Activated CD4-positive, alpha-beta T cell treated with anti-CD3 and anti-CD28 coated beads for 1 hour (primary cell): Measurements from ENCODE around the gene TRPM2.
"Not testable (repeated sequence)": the region's sequence is repeated elsewhere in the genome, so short reads cannot be mapped to it uniquely, and the experiment has no call there.

Experiments used
- DNase-seq: peaks from one replicate; pipeline ENCODE4 v3.0.0-alpha.2; 2020

Gene TRPM2

DNA sequence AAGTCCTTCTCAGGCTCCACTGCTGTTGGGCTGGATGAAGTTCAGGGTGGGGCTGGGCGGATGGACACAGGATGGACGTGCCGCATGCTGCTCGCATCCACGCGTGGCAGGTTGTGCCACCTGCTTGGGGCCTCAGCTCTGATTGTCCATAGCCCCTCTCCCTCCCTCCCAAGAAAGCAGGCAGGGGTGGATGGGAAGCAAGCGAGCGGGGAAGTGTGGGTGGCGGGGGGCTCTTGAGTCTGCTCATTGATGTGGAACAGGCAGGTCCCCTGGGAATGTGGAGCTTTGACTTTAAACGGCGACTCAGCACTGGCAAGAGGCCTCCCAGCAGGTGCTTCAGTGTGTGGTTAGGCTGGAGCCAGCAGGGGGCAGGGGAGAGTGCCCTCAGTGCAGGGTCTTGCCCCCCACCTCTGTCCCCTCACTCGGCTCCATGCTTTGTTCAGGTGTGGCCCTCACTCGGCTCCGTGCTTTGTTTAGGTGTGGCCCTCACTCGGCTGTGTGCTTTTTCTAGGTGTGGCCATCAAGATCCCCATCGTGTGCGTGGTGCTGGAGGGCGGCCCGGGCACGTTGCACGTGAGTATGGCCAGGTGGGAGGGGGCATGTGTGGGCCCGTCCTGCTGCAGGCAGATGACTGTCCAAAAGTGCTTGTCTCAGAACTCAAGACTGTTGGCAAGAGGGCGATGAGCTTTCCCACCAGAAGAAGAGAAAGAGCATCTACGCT, 23.9 kb downstream of the TRPM2 start:
- no peak for DNase-seq

DNA sequence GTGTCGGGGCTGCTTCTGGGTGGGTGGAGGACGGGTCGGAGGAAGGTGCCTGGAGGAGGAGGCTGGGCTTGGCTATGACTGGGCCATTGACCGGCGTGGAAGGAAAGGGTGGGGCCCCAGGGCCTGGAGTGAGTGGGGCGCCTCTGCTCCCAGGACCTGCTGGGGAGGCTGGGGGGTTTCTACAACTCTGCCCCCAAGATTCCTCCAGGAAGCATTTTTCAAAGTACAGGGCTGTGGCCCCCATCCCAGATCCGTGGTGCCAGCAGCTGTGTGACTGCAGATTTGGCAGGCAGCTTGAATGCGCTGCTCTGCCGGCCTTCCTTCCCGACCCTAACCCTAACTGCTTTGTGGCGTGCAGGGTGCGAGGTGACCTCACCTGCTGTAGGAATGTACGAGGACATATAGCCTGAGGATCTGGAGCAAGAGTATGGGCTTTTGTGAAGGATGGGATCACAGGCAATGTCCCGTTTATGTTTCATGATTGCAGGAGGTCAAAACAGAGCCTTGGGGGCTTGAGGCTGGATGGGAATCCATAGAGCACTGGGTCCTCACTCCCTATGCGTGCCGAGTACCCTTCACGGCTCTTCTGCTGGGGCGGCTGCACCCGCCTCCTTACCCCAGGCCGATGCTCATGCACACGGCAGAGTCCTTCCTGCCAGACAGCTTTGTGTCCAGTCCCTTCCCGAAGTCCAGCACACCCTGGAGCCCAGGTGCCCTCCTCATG, 24.7 kb downstream of the TRPM2 start:
- no peak for DNase-seq

DNA sequence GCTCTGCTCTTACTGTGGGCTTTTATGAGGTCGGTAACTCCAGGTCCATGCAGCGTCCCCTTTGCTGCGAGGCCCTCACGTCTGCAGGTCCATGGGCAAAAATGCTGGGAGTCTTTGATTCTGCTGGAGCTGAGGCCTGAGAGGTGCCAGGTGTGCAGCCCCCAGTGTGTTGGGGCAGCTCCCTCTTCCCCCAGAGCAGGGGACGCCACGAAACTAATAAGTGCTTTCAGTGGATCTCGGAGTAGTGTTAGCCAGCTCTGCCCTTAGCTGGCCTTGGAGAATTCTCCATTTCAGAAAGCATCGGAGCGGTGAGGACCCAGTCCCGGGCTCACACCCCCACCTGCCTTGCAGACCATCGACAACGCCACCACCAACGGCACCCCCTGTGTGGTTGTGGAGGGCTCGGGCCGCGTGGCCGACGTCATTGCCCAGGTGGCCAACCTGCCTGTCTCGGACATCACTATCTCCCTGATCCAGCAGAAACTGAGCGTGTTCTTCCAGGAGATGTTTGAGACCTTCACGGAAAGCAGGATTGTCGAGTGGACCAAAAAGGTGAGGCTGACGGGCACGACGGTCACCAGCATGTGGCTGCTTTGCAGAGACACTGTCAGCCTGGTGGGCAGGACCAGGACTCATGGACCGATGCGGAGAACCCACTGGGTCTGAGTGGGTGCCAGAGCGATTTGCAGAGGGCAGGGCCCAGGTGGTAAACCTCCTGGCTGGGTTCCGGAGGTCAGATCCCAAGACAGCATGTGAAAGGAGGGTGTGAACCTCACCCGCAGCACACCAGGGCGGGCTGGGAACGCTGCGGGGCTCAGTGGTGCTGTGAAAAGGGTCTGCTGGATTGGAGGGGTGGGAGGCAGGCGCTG, 25.5 kb downstream of the TRPM2 start:
- no peak for DNase-seq

DNA sequence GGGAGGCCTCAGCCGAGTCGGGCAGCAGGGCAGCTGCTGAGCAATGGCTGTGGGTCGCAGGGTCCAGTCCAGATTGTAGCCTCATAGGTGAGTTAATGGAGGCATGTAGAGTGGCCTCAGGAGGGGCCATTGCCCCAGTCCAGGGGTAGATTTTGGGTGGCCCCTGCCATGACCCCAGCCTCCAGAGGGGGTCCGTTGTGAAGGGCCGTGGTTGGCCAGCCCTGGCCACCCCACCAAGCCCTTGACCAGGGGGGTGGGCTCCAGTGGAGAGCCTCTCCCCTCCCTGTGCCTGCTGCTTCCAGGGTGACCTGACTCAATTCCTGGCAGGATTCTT, 26.1 kb downstream of the TRPM2 start:
- no peak for DNase-seq

DNA sequence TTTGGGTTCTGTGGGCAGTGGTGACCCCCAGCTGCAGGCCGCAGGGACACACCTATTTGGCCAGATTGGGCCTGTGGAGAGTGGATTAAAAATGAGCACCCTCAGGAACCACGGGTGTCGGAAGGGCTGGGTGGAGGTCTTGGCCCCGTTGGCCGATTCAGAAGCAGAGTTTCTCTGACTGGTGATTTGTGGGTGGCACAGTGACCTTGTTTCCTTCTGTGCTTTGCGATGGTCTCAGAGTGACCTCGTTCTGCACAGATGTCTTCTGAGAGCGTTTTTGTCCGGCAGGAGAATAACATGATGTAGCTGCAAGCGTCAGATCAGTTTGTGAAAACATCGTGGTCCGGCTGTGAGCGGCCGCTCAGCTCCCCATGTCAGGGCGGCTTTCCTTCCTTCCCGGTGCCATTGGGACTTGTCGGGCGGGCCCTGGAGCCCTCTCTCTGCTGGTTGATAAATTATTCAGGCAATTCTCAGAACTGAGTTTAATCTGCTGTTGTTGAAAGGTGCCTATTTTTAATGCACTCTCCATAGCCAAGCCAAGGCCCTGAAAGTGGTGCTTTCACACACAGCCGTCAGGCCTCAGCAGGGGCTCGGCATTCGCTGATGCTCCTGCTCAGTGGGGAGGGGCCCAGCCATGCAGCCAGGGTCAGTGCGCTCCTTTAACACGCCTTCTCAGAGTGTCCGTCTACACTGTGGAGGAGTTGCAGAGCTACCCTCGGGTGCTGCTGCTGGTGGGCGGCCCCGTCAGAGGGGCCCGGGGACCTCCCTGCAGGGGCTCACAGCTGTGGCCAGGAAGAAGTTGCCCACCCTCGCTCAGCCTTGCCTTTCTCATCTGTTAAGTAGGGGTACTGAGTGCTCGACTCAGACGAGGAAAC, 26.8 kb downstream of the TRPM2 start:
- no peak for DNase-seq

DNA sequence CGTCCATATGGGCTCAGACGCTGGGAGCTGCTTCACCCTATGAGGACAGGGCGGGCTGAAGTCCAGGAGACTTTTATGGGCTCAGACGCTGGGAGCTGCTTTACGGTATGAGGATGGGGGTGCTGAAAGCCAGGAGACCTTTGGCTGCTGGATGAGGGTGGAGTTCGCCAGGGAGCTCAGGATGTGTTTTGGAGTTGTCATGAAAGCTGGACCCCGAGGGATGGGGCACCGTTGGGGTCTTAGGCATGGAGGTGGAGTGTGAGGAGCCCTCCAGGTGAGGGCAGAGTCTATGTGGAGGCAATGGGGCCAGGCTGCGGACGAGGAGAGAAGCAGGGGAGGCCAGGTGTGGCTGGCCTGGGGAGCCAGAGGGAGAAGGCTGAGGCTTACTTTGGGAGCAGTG, 27.5 kb downstream of the TRPM2 start:
- DNase-seq = no peak

DNA sequence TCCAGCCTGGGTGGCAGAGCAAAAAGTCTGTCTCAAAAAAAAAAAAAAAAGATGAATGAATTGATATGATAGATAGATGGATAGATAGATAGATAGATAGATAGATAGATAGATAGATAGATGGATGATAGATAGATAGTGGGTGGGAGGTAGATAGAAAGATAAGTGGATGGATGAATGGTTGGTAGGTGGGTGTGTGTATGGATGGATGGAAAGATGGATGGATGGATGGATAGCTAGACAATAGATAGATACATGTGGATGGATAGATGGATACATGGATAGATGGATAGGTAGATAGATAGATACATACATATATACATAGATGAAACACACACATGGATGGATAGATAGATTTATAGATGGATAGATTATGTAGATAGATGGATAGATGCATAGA, 28.5 kb downstream of the TRPM2 start:
- DNase-seq = no peak

DNA sequence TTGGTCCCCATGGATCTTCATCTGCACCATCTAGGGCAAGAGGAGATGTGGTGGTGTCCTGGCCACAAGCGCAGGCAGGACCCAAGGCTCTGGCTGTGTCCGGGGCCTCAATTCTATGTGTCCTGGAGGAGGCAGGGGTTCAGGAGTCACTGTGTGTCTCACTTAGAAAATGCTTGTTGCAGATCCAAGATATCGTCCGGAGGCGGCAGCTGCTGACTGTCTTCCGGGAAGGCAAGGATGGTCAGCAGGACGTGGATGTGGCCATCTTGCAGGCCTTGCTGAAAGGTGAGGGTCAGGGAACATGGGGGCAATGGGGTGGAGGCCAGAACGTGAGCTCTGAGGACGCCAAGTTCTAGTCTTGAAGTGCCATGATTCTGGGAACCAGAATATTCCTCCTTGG, 29.1 kb downstream of the TRPM2 start:
- no peak for DNase-seq

DNA sequence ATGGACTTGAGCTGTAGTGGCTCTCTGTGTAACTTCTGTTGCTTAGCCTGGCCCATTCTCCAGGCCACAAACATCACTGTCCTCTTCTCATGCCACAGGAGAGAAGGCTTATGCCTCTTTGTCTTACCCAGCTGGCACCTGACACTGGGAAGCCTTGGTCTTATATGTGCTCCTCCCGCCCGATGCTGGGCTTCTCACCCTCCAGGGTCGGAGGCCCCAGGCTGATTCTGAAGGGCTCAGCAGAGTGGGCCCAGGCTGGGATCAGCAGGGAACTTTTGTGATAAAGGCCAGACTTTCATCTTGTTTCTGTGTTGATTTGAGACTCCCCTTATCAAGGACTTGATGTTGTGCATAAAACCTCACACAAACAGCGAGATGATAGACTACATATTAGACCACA, 29.8 kb downstream of the TRPM2 start:
- DNase-seq = no peak

DNA sequence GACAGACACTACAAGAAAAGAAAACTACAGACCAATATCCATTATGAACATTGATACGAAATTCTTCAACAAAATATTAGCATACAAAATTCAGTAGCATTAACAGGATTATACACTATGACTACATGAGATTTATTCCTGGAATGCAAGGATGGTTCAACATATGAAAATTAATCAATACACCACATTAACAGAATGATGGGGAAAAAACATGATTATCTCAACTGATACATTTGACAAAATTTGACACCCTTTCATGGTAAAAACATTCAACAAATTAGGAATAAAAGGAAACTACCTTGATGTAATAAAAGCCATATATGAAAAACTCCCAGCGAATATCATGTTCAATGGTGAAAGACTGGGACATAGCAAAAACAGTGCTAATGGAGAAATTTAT, 31.5 kb downstream of the TRPM2 start:
- DNase-seq = no peak

DNA sequence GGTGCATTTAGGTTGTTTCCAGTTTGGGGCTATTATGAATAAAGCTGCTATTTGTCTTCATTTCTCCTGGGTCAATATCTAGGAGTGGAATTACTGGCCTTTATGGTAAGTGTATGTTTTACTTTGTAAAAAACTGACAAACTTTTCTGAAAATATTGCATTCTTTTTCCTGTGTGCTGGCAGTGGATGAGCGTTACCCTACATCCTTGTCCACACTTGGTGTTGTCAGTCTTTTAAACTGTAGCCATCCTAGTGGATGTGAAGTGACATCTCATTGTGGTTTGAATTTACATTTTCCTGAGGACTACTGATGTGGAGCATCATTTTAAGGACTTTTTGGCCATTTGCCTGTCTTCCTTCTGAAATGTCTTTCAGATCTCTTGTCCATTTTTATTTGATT, 35.9 kb downstream of the TRPM2 start:
- no peak for DNase-seq

DNA sequence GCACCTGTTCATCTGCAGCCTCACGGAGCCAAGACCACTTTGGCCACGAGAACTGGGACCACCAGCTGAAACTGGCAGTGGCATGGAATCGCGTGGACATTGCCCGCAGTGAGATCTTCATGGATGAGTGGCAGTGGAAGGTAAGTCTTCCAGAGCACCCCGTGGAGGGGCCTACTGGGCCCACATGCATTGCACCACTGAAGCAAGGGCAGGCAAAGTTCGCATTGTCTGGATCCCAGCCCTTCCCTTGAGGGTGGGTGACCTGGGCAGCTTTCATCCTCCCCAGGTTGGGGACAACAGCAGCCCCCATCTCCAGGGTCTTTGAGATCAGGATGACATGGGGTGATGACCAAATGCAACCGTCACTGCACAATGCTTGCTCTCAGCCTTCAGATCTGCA, 37.5 kb downstream of the TRPM2 start:
- no peak for DNase-seq

DNA sequence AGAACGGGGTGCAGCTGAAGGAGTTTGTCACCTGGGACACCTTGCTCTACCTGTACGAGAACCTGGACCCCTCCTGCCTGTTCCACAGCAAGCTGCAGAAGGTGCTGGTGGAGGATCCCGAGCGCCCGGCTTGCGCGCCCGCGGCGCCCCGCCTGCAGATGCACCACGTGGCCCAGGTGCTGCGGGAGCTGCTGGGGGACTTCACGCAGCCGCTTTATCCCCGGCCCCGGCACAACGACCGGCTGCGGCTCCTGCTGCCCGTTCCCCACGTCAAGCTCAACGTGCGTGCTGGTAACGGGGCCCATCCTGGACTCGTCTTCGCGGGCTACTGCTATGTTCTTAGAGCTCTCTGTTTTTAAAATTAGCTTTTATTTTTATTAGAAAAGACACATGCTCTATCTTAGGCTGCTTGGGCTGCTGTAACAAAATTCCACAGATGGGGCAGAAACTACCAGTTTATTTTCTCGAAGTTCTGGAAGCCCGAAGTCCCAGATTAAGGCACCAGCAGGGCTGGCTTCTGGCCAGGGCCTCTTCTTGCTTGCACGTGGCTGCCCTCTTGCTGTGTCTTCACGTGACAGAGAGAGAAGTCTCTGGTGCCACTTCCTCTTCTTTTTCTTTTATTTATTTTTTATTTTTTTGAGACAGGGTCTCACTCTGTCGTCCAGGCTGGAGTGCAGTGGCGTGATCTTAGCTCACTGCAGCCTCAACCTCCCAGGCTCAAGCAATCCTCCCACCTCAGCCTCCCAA, 38.1 kb downstream of the TRPM2 start:
- no peak for DNase-seq

DNA sequence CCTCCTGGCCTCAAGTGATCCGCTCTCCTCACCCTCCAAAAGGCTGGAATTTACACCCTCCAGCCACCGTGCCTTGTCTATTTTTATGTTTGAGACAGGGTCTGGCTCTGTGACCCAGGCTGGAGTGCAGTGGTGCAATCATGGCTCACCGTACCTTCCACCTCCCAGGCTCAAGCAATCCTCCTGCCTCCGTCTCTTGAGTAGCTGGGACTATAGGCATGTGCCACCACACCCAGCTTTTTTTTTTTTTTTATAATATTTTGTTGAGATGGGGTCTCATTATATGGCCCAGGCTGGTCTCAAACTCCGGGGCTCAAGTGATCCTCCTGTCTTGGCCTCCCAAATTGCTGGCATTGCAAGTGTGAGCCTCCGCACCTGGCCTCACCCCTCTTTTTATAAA, 38.8 kb downstream of the TRPM2 start:
- no peak for DNase-seq

DNA sequence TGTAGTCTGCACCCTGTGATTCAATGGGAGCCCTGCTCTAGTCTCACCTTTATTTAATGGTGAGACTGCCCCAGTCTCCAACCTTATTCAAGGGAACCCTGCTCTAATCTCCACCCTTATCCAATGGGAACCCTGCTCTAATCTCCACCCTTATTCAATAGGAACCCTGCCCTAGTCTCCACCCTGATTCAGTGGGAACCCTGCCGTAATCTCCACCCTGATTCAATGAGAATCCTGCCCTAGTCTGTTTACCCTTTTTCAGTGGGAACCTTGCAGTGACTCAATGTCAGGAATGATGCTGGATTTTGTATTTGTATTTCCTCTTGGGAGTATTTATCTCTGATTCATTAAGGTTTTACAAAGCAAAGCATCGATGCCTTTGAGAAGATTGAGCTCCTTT, 39.5 kb downstream of the TRPM2 start:
- no peak for DNase-seq

DNA sequence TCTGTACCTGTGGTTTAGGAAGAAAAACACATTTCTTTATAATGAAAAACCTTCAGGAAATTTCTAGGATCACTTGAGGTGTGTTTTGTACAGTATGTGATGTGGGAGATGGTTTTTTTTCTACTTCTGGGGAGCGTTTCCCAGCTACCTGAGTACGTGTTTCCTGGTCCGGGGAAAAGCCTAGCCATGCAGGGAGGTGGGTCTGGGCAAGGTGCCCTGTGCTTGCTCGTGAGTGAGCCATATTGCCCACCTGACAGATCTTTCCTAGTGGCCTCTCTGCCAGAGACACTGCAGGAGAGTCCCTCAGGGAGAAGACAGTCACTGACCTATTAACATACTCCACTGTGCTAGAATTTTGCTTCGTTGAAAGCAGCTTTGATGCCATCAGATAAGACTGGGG, 41.3 kb downstream of the TRPM2 start:
- DNase-seq = no peak

DNA sequence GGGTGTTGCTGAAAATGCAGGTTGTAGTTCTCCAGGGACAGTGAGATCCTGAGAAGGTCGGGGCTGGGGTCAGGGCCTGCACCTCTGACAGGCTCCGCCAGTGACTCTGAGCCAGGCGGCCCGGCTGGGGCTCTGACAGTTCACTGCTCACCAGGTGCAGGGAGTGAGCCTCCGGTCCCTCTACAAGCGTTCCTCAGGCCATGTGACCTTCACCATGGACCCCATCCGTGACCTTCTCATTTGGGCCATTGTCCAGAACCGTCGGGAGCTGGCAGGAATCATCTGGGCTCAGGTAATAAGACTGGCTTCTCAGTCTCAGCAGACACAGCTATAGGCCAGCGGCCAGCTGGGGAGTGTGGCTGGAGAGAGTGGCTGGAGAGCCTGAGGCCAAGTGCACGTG, 41.8 kb downstream of the TRPM2 start:
- no peak for DNase-seq

DNA sequence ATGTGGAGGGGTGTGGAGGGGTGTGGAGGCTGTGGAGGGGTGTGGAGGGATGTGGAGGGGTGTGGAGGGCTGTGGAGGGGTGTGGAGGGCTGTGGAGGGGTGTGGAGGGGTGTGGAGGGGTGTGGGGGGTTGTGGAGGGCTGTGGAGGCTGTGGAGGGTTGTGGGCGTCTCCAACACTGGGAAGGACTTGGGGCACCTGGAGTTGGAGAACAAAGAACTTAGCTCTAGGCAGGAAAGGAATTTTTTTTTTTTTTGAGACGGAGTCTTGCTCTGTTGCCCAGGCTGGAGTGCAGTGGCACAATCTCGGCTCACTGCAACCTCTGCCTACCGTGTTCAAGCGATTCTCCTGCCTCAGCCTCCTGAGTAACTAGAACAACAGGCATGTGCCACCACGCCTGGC, 43.4 kb downstream of the TRPM2 start:
- DNase-seq = not testable (repeated sequence)

DNA sequence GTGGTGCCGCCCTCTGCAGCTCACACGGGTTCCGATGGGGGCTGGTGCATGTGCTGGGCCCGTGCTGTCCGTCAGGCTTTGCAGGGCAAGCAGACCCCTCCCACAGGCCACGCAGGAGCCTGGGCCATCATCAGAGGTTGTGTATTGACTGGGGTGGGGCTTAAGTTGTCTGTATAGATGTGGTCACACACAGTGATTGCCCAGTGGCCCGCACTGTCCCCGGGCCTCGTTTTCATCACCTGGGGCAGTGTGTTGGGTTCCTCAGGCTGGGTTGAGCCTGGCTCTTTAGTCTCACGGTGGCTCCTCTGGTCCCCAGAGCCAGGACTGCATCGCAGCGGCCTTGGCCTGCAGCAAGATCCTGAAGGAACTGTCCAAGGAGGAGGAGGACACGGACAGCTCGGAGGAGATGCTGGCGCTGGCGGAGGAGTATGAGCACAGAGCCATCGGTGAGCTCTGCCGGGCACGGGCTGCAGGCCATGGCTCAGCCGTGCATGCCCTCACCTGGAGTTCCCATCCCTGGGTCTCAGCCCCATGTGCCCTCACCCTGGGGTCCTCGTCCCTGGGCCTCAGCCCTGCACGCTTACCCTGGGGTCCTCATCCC, 44.1 kb downstream of the TRPM2 start:
- DNase-seq = no peak

DNA sequence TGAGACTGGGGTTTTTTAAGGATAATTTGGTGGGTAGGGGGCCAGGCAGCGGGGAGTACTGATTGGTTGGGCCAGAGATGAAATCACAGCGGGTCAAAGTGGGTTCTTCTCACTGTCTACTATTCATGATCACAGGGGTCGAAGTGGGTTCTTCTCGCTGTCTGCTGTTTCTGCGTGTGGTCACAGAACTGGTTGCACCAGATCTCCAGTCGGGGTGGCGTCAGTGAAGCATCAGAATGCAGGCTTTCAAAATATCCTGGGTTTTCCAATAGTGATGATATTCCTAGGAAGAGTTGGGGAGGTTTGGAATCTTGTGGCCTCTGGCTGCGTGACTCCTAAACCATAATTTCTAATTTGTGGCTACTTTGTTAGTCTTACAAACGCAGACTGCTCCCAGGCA, 45.1 kb downstream of the TRPM2 start:
- DNase-seq = no peak

DNA sequence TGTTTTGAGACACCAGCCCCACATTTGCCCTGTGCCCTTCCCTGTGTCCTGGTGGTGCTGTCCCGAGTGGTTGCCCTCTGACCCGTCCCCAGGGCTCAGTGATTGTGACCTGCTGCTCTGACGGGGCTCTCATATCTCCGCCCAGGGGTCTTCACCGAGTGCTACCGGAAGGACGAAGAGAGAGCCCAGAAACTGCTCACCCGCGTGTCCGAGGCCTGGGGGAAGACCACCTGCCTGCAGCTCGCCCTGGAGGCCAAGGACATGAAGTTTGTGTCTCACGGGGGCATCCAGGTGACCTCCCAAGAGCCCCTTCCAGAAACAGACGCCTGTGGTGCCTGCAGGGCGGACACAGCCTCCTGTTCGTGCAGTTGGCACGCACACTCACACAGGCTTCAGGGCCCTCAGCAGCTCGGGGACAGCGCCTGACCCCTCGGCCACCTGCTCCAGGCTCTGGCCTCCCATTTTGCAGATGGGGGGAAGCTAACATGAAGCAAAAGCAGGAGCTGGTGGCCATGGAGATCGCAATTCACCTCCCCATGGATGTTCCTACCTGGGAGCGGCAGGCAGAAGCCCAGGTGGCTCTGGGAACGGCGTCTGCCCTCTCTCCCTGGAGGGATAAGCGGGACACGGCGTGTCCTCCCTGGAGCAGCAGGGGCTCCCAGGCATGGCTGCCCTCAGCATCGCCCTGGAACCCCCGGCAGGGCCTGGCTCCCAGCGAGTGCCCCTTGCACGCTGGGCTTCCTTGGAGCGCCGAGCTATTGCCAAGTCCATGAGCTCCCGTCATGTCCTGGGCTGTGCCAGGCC, 45.9 kb downstream of the TRPM2 start:
- no peak for DNase-seq
